Sigmoid colon (tissue), 4 donors: Measurements from ENCODE around the gene GPR15LG.

Experiments
- EP300 ChIP-seq, 4 donors: sonication (generic); formaldehyde crosslinking; IDR thresholded peaks; one replicate each; pipeline ENCODE4 v1.6.1; 2017; ENCODE audit warnings: antibody characterized with exemption in 4 of 4
- TF ChIP-seq, protein P1 (sequence below), 4 experiments: fragments of 450-650 bp in 3 of 4; fragments of 200-600 bp in 1 of 4; IDR thresholded peaks; one replicate each; pipeline ENCODE4 v1.5.1; 2016 to 2019; ENCODE audit warnings: antibody characterized with exemption in 4 of 4, mild to moderate bottlenecking in 3 of 4, moderate library complexity in 2 of 4

DNA sequence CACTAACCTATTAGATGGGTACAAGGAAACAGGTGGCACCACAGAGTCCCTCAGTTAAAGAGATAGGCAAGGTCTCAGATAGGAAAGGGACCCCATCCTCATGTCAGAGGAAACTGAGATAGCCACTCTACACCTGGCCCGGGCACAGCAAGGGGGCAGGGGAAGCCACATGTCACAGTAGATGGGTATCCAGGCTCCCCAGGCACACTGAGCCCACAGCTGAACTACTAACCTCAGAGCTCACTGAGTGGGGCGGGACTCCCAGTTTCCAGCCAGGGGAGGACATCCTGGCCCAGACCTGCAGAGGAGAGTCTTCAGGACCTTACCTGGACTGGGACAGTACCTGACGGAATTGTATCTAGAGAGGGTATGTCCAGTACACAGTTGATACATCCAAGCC, 17.0 kb downstream of the GPR15LG start:
- TF ChIP-seq, protein P1, sequence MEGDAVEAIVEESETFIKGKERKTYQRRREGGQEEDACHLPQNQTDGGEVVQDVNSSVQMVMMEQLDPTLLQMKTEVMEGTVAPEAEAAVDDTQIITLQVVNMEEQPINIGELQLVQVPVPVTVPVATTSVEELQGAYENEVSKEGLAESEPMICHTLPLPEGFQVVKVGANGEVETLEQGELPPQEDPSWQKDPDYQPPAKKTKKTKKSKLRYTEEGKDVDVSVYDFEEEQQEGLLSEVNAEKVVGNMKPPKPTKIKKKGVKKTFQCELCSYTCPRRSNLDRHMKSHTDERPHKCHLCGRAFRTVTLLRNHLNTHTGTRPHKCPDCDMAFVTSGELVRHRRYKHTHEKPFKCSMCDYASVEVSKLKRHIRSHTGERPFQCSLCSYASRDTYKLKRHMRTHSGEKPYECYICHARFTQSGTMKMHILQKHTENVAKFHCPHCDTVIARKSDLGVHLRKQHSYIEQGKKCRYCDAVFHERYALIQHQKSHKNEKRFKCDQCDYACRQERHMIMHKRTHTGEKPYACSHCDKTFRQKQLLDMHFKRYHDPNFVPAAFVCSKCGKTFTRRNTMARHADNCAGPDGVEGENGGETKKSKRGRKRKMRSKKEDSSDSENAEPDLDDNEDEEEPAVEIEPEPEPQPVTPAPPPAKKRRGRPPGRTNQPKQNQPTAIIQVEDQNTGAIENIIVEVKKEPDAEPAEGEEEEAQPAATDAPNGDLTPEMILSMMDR (IDR thresholded peaks at IDR 0.05), result no peak
- no peak for TF ChIP-seq EP300 (IDR thresholded peaks at IDR 0.05)
